Effector CD8-positive, alpha-beta T cell (primary cell): Measurements from ENCODE around the gene GLTPD2.
A peak's percentile ranks its signal among the peaks of the same experiment; 100 is the strongest.

Experiments used
- DNase-seq: peaks from one replicate; lab custom pipeline; 2025; lab: John Stamatoyannopoulos, UW

Gene GLTPD2

GRCh38 chr17:4771519-4772234, 17.1 kb upstream of the GLTPD2 start, which contains the start of gene TM4SF5:
Gene TM4SF5, plus strand, starts transcription at chr17:4771886. Its CDS starts 37 bp downstream, at chr17:4771923.
- DNase-seq, result no peak

GRCh38 chr17:4772235-4772613, 16.5 kb upstream of the GLTPD2 start:
- no peak for DNase-seq

- DNase-seq, result no peak
Measured at GRCh38 chr17:4777969-4778760, 10.6 kb upstream of the GLTPD2 start.

- DNase-seq, result no peak
Measured at GRCh38 chr17:4780325-4780955, 8.3 kb upstream of the GLTPD2 start.

- DNase-seq, result no peak
Measured at GRCh38 chr17:4782652-4783051, 6.1 kb upstream of the GLTPD2 start.

GRCh38 chr17:4785311-4786105, 3.3 kb upstream of the GLTPD2 start:
- DNase-seq, result no peak

- DNase-seq, result no peak
Measured at GRCh38 chr17:4786106-4786511, 2.7 kb upstream of the GLTPD2 start, which contains the start of gene VMO1. Gene VMO1, minus strand, starts transcription at chr17:4786364. Its CDS starts 12 bp downstream, at chr17:4786352.

- DNase-seq, result no peak
Measured at GRCh38 chr17:4786516-4786915, 2.2 kb upstream of the GLTPD2 start.

GRCh38 chr17:4788159-4788806, 481 bp upstream of the GLTPD2 start:
- DNase-seq, result no peak

- DNase-seq, result no peak
Measured at GRCh38 chr17:4789701-4789950, 862 bp downstream of the GLTPD2 start.

- peak; percentile 52 for DNase-seq
Measured at GRCh38 chr17:4789951-4790704, 1.4 kb downstream of the GLTPD2 start.

GRCh38 chr17:4790705-4791088, 1.9 kb downstream of the GLTPD2 start:
- DNase-seq, result no peak

GRCh38 chr17:4795168-4795567, 6.4 kb downstream of the GLTPD2 start:
- DNase-seq, result no peak

GRCh38 chr17:4796552-4796920, 7.8 kb downstream of the GLTPD2 start:
- no peak for DNase-seq

- no peak for DNase-seq
Measured at GRCh38 chr17:4800462-4801196, 11.9 kb downstream of the GLTPD2 start.

GRCh38 chr17:4802228-4802627, 13.5 kb downstream of the GLTPD2 start, which contains the start of gene C17orf114:
Gene C17orf114, minus strand, starts transcription at chr17:4802328.
- DNase-seq, result no peak

GRCh38 chr17:4806456-4806776, 17.7 kb downstream of the GLTPD2 start:
- DNase-seq, result no peak

- peak; percentile 76 for DNase-seq
Measured at GRCh38 chr17:4806777-4807604, 18.2 kb downstream of the GLTPD2 start, which contains the start of gene PLD2. Gene PLD2, plus strand, starts transcription at chr17:4807152. Its CDS starts 621 bp downstream, at chr17:4807773.
